ENCODE data around the gene RAB3C. TPM values are rescaled to one million over a fixed set of nuclear protein-coding genes. Genes with fewer than 3 reads are reported as not detected.

The RAB3C gene
- total RNA-seq, 2 experiments from 2014 or later, result not detected

- no peak for DNase-seq
- H3K4me1 Mint-ChIP-seq (ENCODE audit: low read depth), result peaks cover 5% of the 10 kb centered on the region
- POLR2A ChIA-PET, result no interaction called here
- CTCF ChIA-PET, result interaction anchor here (0.9 kb wide), 1 partner anchor 379 kb away, joined by 4 read pairs; no protein-coding TSS in a partner anchor
- H3K27me3 Mint-ChIP-seq, result peaks cover 18% of the 10 kb centered on the region
- no peak overlapping the region for H3K27ac Mint-ChIP-seq
- no peaks in the 10 kb centered on the region for H3K9me3 Mint-ChIP-seq
- intact Hi-C loops (cut with micrococcal nuclease), result no loop called here
- no peak overlapping the region for H3K4me3 Mint-ChIP-seq
- no peaks in the 10 kb centered on the region for H3K36me3 Mint-ChIP-seq
Observed at GRCh38 chr5:58855851-58856739, 273.2 kb downstream of the RAB3C start.

- H3K4me3 Mint-ChIP-seq, result no peak overlapping the region
- no peak overlapping the region for H3K27ac Mint-ChIP-seq
- H3K9me3 Mint-ChIP-seq, result no peaks in the 10 kb centered on the region
- no peaks in the 10 kb centered on the region for H3K36me3 Mint-ChIP-seq
- H3K27me3 Mint-ChIP-seq, result peaks cover 18% of the 10 kb centered on the region
- peaks cover 5% of the 10 kb centered on the region for H3K4me1 Mint-ChIP-seq (ENCODE audit: low read depth)
- CTCF ChIA-PET, result no interaction called here
- intact Hi-C loops (cut with micrococcal nuclease), result no loop called here
- no peak for DNase-seq
- POLR2A ChIA-PET, result no interaction called here
Observed at GRCh38 chr5:58857609-58858008, 274.7 kb downstream of the RAB3C start.

GRCh38 chr5:58860680-58861079, 277.8 kb downstream of the RAB3C start:
- intact Hi-C loops (cut with micrococcal nuclease), result no loop called here
- H3K9me3 Mint-ChIP-seq, result no peaks in the 10 kb centered on the region
- peaks cover 18% of the 10 kb centered on the region for H3K27me3 Mint-ChIP-seq
- H3K27ac Mint-ChIP-seq, result no peak overlapping the region
- no peaks in the 10 kb centered on the region for H3K36me3 Mint-ChIP-seq
- POLR2A ChIA-PET, result no interaction called here
- CTCF ChIA-PET, result interaction anchor here (0.6 to 3.3 kb wide), 3 partner anchors 11 to 382 kb away, joined by 3 to 18 read pairs (median 4); no protein-coding TSS in a partner anchor
- no peak overlapping the region for H3K4me3 Mint-ChIP-seq
- DNase-seq, result no peak
- H3K4me1 Mint-ChIP-seq (ENCODE audit: low read depth), result peaks cover 5% of the 10 kb centered on the region

- H3K36me3 Mint-ChIP-seq, result no peaks in the 10 kb centered on the region
- H3K4me3 Mint-ChIP-seq, result no peak overlapping the region
- no peak for DNase-seq
- CTCF ChIA-PET, result interaction anchor here (0.6 kb wide), 1 partner anchor 390 kb away, joined by 3 read pairs; no protein-coding TSS in a partner anchor
- POLR2A ChIA-PET, result no interaction called here
- peaks cover 6% of the 10 kb centered on the region for H3K27me3 Mint-ChIP-seq
- H3K9me3 Mint-ChIP-seq, result no peaks in the 10 kb centered on the region
- intact Hi-C loops (cut with micrococcal nuclease), result no loop called here
- H3K4me1 Mint-ChIP-seq (ENCODE audit: low read depth), result no peaks in the 10 kb centered on the region
- H3K27ac Mint-ChIP-seq, result no peak overlapping the region
Observed at GRCh38 chr5:58868931-58869330, 286.1 kb downstream of the RAB3C start.

GRCh38 chr5:58871648-58872242, 288.9 kb downstream of the RAB3C start:
- peaks cover 12% of the 10 kb centered on the region for H3K27me3 Mint-ChIP-seq
- DNase-seq, result no peak
- H3K4me3 Mint-ChIP-seq, result no peak overlapping the region
- no peaks in the 10 kb centered on the region for H3K36me3 Mint-ChIP-seq
- H3K9me3 Mint-ChIP-seq, result no peaks in the 10 kb centered on the region
- no peaks in the 10 kb centered on the region for H3K4me1 Mint-ChIP-seq (ENCODE audit: low read depth)
- no peak overlapping the region for H3K27ac Mint-ChIP-seq
- ChIA-PET POLR2A (no interaction called here), CTCF (interaction anchor here (0.6 to 4.5 kb wide), 11 partner anchors 8 to 316 kb away, joined by 3 to 36 read pairs (median 5); no protein-coding TSS in a partner anchor)
- intact Hi-C loops (cut with micrococcal nuclease), result loop anchor here (1.0 to 5.0 kb wide), 3 partner anchors 136 to 511 kb away; no protein-coding TSS in a partner anchor

- no peak overlapping the region for H3K27ac Mint-ChIP-seq
- H3K36me3 Mint-ChIP-seq, result no peaks in the 10 kb centered on the region
- POLR2A ChIA-PET, result no interaction called here
- H3K9me3 Mint-ChIP-seq, result no peaks in the 10 kb centered on the region
- DNase-seq, result no peak
- no peaks in the 10 kb centered on the region for H3K4me1 Mint-ChIP-seq (ENCODE audit: low read depth)
- H3K27me3 Mint-ChIP-seq, result peaks cover 18% of the 10 kb centered on the region
- H3K4me3 Mint-ChIP-seq, result no peak overlapping the region
- intact Hi-C loops (cut with micrococcal nuclease), result loop anchor here (5.0 kb wide), 1 partner anchor 510 kb away; no protein-coding TSS in a partner anchor
- CTCF ChIA-PET, result interaction anchor here (1.0 to 4.5 kb wide), 3 partner anchors 10 to 205 kb away, joined by 3 to 36 read pairs (median 5); no protein-coding TSS in a partner anchor
Observed at GRCh38 chr5:58872670-58873273, 289.9 kb downstream of the RAB3C start.

GRCh38 chr5:58875599-58875998, 292.7 kb downstream of the RAB3C start:
- Mint-ChIP-seq H3K4me1 (ENCODE audit: low read depth) (no peaks in the 10 kb centered on the region), H3K9me3 (no peaks in the 10 kb centered on the region), H3K27ac (no peak overlapping the region), H3K36me3 (no peaks in the 10 kb centered on the region), H3K4me3 (no peak overlapping the region), H3K27me3 (peaks cover 18% of the 10 kb centered on the region)
- POLR2A ChIA-PET, result no interaction called here
- DNase-seq, result no peak
- CTCF ChIA-PET, result interaction anchor here (1.1 to 1.4 kb wide), 3 partner anchors 11 to 505 kb away, joined by 3 to 8 read pairs (median 8); no protein-coding TSS in a partner anchor
- intact Hi-C loops (cut with micrococcal nuclease), result no loop called here

GRCh38 chr5:58885260-58885659, 302.4 kb downstream of the RAB3C start:
- Mint-ChIP-seq H3K27ac (no peak overlapping the region), H3K9me3 (no peaks in the 10 kb centered on the region), H3K27me3 (peaks cover 7% of the 10 kb centered on the region), H3K4me1 (ENCODE audit: low read depth) (peaks cover 28% of the 10 kb centered on the region), H3K4me3 (no peak overlapping the region), H3K36me3 (no peaks in the 10 kb centered on the region)
- ChIA-PET POLR2A (no interaction called here), CTCF (interaction anchor here (1.0 to 3.4 kb wide), 17 partner anchors 8 to 496 kb away, joined by 3 to 57 read pairs (median 10); no protein-coding TSS in a partner anchor)
- intact Hi-C loops (cut with micrococcal nuclease), result loop anchor here (5.0 kb wide), 1 partner anchor 302 kb away; no protein-coding TSS in a partner anchor
- no peak for DNase-seq

- Mint-ChIP-seq H3K36me3 (no peaks in the 10 kb centered on the region), H3K9me3 (no peaks in the 10 kb centered on the region), H3K4me3 (peak overlapping the region; percentile 24), H3K4me1 (ENCODE audit: low read depth) (peaks cover 40% of the 10 kb centered on the region), H3K27ac (peak overlapping the region; percentile 70), H3K27me3 (peaks cover 7% of the 10 kb centered on the region)
- CTCF ChIA-PET, result interaction anchor here (0.6 to 3.4 kb wide), 58 partner anchors 9 to 501 kb away, joined by 3 to 57 read pairs (median 4); no protein-coding TSS in a partner anchor
- peak; percentile 83 for DNase-seq
- intact Hi-C loops (cut with micrococcal nuclease), result loop anchor here (1.0 to 5.0 kb wide), 6 partner anchors 134 to 494 kb away; no protein-coding TSS in a partner anchor
- POLR2A ChIA-PET, result interaction anchor here (1.0 kb wide), 1 partner anchor 241 kb away, joined by 4 read pairs; no protein-coding TSS in a partner anchor
Observed at GRCh38 chr5:58886315-58887207, 303.7 kb downstream of the RAB3C start.

- Mint-ChIP-seq H3K4me3 (peak overlapping the region; percentile 10), H3K27me3 (peaks cover 5% of the 10 kb centered on the region), H3K36me3 (no peaks in the 10 kb centered on the region), H3K27ac (peak overlapping the region; percentile 70), H3K4me1 (ENCODE audit: low read depth) (peaks cover 43% of the 10 kb centered on the region), H3K9me3 (no peaks in the 10 kb centered on the region)
- intact Hi-C loops (cut with micrococcal nuclease), result loop anchor here (1.0 to 5.0 kb wide), 3 partner anchors 149 to 300 kb away; no protein-coding TSS in a partner anchor
- DNase-seq, result peak; percentile 14
- ChIA-PET POLR2A (interaction anchor here (1.0 kb wide), 1 partner anchor 241 kb away, joined by 4 read pairs; no protein-coding TSS in a partner anchor), CTCF (interaction anchor here (0.6 to 3.4 kb wide), 44 partner anchors 8 to 494 kb away, joined by 3 to 57 read pairs (median 6); no protein-coding TSS in a partner anchor)
Observed at GRCh38 chr5:58887311-58887710, 304.4 kb downstream of the RAB3C start.

Measured in activated CD4-positive, alpha-beta memory T cell treated with anti-CD3 and anti-CD28 coated beads for 36 hours (primary cell).